ENCODE measurements around the gene CCDC93. TPM values are rescaled to one million over a fixed set of nuclear protein-coding genes. Genes with fewer than 3 reads are reported as not detected.

Gene CCDC93
- total RNA-seq, 1 experiment from 2014 or later: 34.7 TPM

- intact Hi-C loops (cut with micrococcal nuclease; ENCODE audit: unreplicated experiment): no loop called here
- Histone ChIP-seq H3K4me3 (ENCODE audit: low read depth, low read length) (no peak overlapping the region), H3K27me3 (replicated peaks; ENCODE audit: control insufficient read depth, insufficient read depth, low read length) (no peaks in the 10 kb centered on the region), H3K36me3 (ENCODE audit: control insufficient read depth, insufficient read depth, low read length) (peaks cover 6% of the 10 kb centered on the region), H3K9me3 (no peaks in the 10 kb centered on the region), H3K4me1 (no peaks in the 10 kb centered on the region)
- no peak overlapping the region for H3K4me3 Mint-ChIP-seq (ENCODE audit: unreplicated experiment)
- POLR2A ChIA-PET: no interaction called here
- no peaks in the 10 kb centered on the region for H3K27me3 Mint-ChIP-seq (ENCODE audit: insufficient read depth, unreplicated experiment)
- no TSS peak for BruUV-seq (replicated peaks)
- no peak overlapping the region for H3K27ac Mint-ChIP-seq (ENCODE audit: unreplicated experiment)
- no peak for DNase-seq
- peaks cover 42% of the 10 kb centered on the region for H3K36me3 Mint-ChIP-seq (ENCODE audit: insufficient read depth, unreplicated experiment)
- no peaks in the 10 kb centered on the region for H3K9me3 Mint-ChIP-seq (ENCODE audit: unreplicated experiment)
- no peaks in the 10 kb centered on the region for H3K4me1 Mint-ChIP-seq (ENCODE audit: low read depth, unreplicated experiment)
- no peak for TF ChIP-seq CTCF (IDR thresholded peaks at IDR 0.05; ENCODE audit: insufficient read depth in 1 of 2, low read depth in 1 of 2, low read length in 1 of 2, severe bottlenecking in 1 of 2, unreplicated experiment in 1 of 2)
- CTCF ChIA-PET: no interaction called here
Measured at GRCh38 chr2:117938611-117939010, 75.3 kb downstream of the CCDC93 start.

DNA sequence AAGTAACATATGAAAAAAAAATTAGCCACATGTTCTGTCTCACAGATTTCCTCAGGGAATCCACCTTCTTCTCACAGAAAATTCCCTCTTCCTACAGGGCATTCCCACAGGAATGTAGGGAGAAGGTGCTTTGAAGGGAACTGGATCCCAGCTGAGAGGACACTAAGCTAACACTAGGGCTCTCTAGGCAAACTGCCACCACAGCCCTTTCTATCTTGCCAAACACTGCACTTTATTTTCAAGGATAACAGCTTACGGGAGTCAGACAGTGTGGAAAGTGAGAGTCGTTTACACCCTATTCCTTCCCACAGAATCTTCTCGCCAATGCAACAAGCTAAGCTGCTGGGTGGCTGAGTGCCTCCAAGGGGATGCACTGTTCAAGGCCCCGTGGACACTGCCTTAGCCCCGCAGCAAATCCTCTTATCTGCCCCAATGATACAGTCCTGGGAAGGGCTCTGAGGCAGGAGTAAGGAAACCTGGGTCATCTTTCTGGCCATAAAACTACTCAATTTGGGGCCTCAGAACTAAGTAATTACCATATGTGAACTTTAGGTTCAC lies 76.9 kb downstream of the CCDC93 start:
- no peak for DNase-seq
- no peaks in the 10 kb centered on the region for H3K4me1 Mint-ChIP-seq (ENCODE audit: low read depth, unreplicated experiment)
- H3K4me3 Mint-ChIP-seq (ENCODE audit: unreplicated experiment): no peak overlapping the region
- POLR2A ChIA-PET: no interaction called here
- intact Hi-C loops (cut with micrococcal nuclease; ENCODE audit: unreplicated experiment): no loop called here
- Histone ChIP-seq H3K9me3 (no peaks in the 10 kb centered on the region), H3K4me1 (no peaks in the 10 kb centered on the region), H3K4me3 (ENCODE audit: low read depth, low read length) (no peak overlapping the region), H3K27me3 (replicated peaks; ENCODE audit: control insufficient read depth, insufficient read depth, low read length) (no peaks in the 10 kb centered on the region), H3K36me3 (ENCODE audit: control insufficient read depth, insufficient read depth, low read length) (peaks cover 4% of the 10 kb centered on the region; the same call in 1 of the 2 replicates)
- no peaks in the 10 kb centered on the region for H3K27me3 Mint-ChIP-seq (ENCODE audit: insufficient read depth, unreplicated experiment)
- H3K27ac Mint-ChIP-seq (ENCODE audit: unreplicated experiment): no peak overlapping the region
- H3K9me3 Mint-ChIP-seq (ENCODE audit: unreplicated experiment): no peaks in the 10 kb centered on the region
- no TSS peak for BruUV-seq (replicated peaks)
- no peak for TF ChIP-seq CTCF (IDR thresholded peaks at IDR 0.05; ENCODE audit: insufficient read depth in 1 of 2, low read depth in 1 of 2, low read length in 1 of 2, severe bottlenecking in 1 of 2, unreplicated experiment in 1 of 2)
- CTCF ChIA-PET: no interaction called here
- peaks cover 42% of the 10 kb centered on the region for H3K36me3 Mint-ChIP-seq (ENCODE audit: insufficient read depth, unreplicated experiment)

GRCh38 chr2:117935954-117936353 lies 77.9 kb downstream of the CCDC93 start:
- BruUV-seq (replicated peaks): no TSS peak
- Mint-ChIP-seq H3K27ac (ENCODE audit: unreplicated experiment) (no peak overlapping the region), H3K9me3 (ENCODE audit: unreplicated experiment) (no peaks in the 10 kb centered on the region), H3K36me3 (ENCODE audit: insufficient read depth, unreplicated experiment) (peaks cover 45% of the 10 kb centered on the region), H3K4me1 (ENCODE audit: low read depth, unreplicated experiment) (no peaks in the 10 kb centered on the region), H3K27me3 (ENCODE audit: insufficient read depth, unreplicated experiment) (no peaks in the 10 kb centered on the region), H3K4me3 (ENCODE audit: unreplicated experiment) (no peak overlapping the region)
- CTCF ChIA-PET: no interaction called here
- H3K36me3 ChIP-seq (ENCODE audit: control insufficient read depth, insufficient read depth, low read length): peaks cover 4% of the 10 kb centered on the region; the same call in 1 of the 2 replicates
- no peaks in the 10 kb centered on the region for H3K4me1 ChIP-seq
- no peaks in the 10 kb centered on the region for H3K27me3 ChIP-seq (replicated peaks; ENCODE audit: control insufficient read depth, insufficient read depth, low read length)
- DNase-seq: no peak
- H3K9me3 ChIP-seq: no peaks in the 10 kb centered on the region
- TF ChIP-seq CTCF (IDR thresholded peaks at IDR 0.05; ENCODE audit: insufficient read depth in 1 of 2, low read depth in 1 of 2, low read length in 1 of 2, severe bottlenecking in 1 of 2, unreplicated experiment in 1 of 2): no peak
- POLR2A ChIA-PET: no interaction called here
- no peak overlapping the region for H3K4me3 ChIP-seq (ENCODE audit: low read depth, low read length)
- intact Hi-C loops (cut with micrococcal nuclease; ENCODE audit: unreplicated experiment): no loop called here
